ENCODE measurements around the gene SMAD4.

GRCh38 chr18:51082571-51083267 lies 52.7 kb downstream of the SMAD4 start:
- TF ChIP-seq EZH2 (IDR thresholded peaks at IDR 0.05; ENCODE audit: borderline replicate concordance, low read depth, low read length, severe bottlenecking) (no peak), POLR2A (IDR thresholded peaks at IDR 0.05; ENCODE audit: low read depth, low read length) (no peak)
